ENCODE data around the gene TMPRSS13.
"Not testable (repeated sequence)": the region's sequence is repeated elsewhere in the genome, so short reads cannot be mapped to it uniquely, and the experiment has no call there.

The TMPRSS13 gene

DNA sequence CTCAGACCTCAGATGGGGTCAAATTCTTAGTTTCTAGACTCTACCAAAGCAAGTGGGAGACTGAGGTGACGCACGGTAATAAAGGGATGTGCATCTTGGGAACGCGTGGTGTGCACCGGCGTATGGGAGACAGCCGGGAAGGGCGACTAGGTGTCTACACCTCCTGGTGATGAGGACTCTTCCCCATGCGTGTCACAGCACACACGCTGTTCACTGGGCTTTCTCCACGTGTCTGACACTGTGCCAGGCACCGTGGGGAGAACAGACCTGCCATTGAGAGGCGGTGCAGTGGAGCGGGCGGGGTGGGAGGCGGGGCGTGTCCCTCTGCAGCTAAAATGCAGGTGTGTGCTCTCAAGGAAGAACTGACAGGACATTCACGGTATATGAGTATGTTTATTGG, 58.0 kb downstream of the TMPRSS13 start:
- no peak for DNase-seq

- DNase-seq: no peak
Measured at GRCh38 chr11:117870103-117870952, 58.9 kb downstream of the TMPRSS13 start.

- DNase-seq: no peak
Measured at GRCh38 chr11:117869604-117870003, 59.6 kb downstream of the TMPRSS13 start.

- no peak for DNase-seq
Measured at GRCh38 chr11:117868815-117869561, 60.2 kb downstream of the TMPRSS13 start.

- DNase-seq: no peak
Measured at GRCh38 chr11:117868088-117868487, 61.1 kb downstream of the TMPRSS13 start.

DNA sequence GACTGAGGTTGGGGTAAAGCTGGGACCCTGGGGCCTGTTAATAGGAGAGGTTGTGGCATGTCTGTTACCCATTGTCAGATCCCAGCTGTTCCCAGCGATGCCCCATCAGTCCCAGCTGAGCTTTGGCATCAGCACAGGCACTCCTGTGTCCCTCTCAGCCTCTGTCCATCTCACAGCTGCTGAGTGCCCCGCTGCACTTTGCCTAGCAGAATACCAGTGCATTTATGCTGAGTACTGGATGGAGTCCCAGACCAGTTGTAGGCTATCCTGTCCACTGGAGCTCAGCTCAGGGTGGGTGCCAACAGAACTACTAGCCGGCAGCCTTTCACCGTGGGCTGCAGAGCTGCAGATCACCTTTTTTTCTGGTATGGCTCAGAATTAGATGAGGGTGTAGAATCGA, 62.7 kb downstream of the TMPRSS13 start:
- no peak for DNase-seq

GRCh38 chr11:117865546-117865945, 63.7 kb downstream of the TMPRSS13 start:
- not testable (repeated sequence) for DNase-seq

DNA sequence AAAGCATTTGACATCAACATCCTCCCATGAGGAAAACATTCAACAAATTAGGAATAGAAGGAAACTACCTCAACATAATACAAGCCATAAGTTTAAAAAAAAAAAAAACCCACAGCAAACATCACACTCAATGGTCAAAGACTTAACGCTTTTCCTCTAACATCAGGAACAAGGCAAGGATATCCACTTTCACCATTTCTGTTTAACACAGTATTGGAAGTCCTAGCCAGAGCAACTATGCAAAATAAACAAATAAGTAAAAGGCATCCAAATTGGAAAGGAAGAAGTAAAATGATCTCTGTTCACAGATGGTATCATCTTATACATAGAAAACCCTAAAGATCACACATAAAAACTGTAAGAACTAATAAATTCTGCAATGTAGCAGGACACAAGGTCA, 65.8 kb downstream of the TMPRSS13 start:
- no peak for DNase-seq

DNA sequence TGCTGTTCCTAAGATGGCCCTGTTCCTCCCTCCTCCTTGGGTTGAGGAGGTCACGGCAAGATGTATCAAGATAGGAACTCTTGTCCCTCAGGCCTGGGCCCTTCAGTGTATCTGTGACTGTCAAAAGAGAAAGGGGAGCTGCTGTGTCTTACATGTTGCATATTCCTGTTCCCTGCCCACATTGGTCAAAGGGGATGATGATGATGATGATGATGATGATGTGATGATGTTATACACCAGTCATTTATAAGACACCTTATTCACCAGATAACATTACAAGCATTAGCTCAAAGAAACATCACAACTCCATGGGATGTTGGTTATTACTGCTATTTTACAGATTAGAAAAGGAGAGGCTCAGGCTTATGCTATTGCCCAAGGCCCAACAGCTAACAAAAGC, 66.4 kb downstream of the TMPRSS13 start:
- DNase-seq: no peak

GRCh38 chr11:117862019-117862725, 67.0 kb downstream of the TMPRSS13 start:
- DNase-seq: no peak

GRCh38 chr11:117861151-117862018, 67.8 kb downstream of the TMPRSS13 start:
- DNase-seq: no peak

DNA sequence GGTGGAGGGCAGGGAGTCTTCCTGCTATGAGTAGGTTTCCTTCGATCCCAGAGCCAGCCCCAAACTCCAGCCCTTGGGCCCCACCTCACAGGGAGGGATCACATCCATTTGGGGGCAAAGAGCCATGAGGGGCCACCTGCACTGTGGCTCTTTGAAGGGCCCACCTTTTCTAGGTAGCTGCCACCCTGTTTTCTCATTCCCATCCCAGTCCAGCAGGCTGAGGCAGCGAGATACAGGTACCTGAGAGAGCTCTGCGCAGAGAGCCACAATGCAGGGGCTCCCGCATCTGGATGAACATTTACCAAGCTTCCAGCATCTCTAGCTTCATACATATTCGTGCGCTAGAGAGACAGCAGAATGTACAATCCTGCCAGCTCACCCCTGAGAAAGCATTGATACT, 69.1 kb downstream of the TMPRSS13 start:
- DNase-seq: no peak

GRCh38 chr11:117859488-117860112, 69.6 kb downstream of the TMPRSS13 start:
- no peak for DNase-seq

GRCh38 chr11:117859061-117859460, 70.1 kb downstream of the TMPRSS13 start:
- no peak for DNase-seq

DNA sequence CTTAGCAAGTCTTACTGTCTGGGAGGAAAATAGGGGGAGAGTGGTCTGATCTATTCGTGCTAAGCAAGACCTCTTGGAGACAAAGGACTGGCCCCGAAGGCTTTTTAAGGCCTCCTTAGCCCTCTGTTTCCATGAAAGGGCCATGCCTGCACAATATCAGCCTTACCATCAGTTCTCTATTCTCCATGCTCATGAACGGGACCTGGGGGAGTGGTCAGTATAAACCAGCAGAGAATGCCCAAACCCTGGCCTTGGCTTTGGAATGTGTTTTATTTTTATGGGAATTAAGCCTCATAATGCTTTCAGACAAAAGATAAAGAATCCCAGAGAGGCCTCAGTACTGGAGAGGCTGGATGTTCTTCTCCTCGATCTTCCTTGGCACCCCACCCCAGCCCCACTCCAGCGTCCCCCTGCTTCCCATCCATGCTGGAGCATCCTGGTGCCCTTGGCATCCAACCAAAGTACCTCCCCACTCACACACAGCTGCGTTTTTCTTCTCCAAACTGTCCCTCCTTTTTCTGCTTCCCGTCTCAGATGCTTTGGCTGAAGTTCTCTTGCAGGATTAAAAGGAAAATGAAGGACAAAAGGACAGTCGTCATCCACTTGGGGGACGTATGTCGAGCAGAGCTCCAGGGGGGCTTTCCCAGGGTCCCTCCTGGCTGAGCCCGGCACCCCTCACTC, 71.3 kb downstream of the TMPRSS13 start:
- no peak for DNase-seq

GRCh38 chr11:117855912-117856651, 73.1 kb downstream of the TMPRSS13 start:
- no peak for DNase-seq

GRCh38 chr11:117855186-117855845, 73.9 kb downstream of the TMPRSS13 start:
- DNase-seq: no peak

- no peak for DNase-seq
Measured at GRCh38 chr11:117852309-117852708, 76.9 kb downstream of the TMPRSS13 start.

DNA sequence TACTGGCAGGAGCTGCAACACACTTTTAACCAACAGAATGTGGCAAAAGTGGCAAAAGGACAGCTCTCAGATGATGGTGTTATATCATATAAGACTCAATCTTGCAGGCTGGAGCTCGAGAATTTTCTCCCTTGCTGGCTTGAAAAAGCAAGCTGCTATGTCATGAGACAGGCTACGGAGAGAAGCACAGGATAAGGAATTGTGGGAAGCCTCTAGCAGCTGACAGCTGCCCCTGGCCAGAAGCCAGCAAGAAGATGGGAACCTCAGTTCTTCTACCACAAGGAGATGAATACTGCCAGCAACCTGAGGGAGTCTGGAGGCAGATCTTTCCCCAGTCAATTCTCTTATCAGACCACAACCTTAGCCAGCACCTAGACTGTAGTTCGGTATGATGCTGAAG, 77.3 kb downstream of the TMPRSS13 start:
- no peak for DNase-seq

DNA sequence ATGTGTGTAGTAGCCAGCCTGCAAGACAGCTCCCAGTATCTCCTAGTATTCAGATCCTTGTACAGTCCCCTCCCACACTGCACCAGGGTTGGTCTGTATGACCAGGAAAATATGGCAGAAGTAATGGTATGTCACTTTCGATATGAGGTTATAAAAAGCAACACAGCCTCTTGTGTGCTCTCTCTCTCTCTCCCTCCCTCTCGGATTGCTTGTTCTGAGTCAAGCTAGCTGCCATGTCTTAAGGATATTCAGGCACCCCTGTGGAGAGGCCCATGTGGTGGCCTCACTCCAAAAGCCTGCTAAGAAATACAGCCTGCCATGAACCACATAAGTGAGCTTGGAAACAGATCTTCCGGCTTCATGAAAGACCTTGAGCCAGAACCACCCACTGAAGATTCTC, 78.1 kb downstream of the TMPRSS13 start:
- DNase-seq: peak; percentile 59
